Progenitor cell of endocrine pancreas (in vitro differentiated cells): ENCODE measurements around the gene HOXB4. TPM values are rescaled to one million over a fixed set of nuclear protein-coding genes. Genes with fewer than 3 reads are reported as not detected.

Experiments used
- DNase-seq: peaks from one replicate; pipeline ENCODE4 v3.0.0; 2021; ENCODE audit warnings: low spot score; ENCODE audit not compliant: unreplicated experiment
- H3K27ac Mint-ChIP-seq: 2 replicates; pipeline ENCODE4 v1.8.0; 2021; ENCODE audit warnings: mild to moderate bottlenecking, moderate library complexity, mixed read lengths
- H3K27me3 Mint-ChIP-seq: 2 replicates; pipeline ENCODE4 v1.8.0; 2021; ENCODE audit warnings: mixed read lengths
- H3K36me3 Mint-ChIP-seq: 2 replicates; pipeline ENCODE4 v1.8.0; 2022; ENCODE audit warnings: mixed read lengths; ENCODE audit not compliant: insufficient read depth
- H3K4me1 Mint-ChIP-seq: 2 replicates; pipeline ENCODE4 v1.8.0; 2021; ENCODE audit warnings: low read depth, mixed read lengths
- H3K4me3 Mint-ChIP-seq: 2 replicates; pipeline ENCODE4 v1.8.0; 2021; ENCODE audit warnings: low read depth, mild to moderate bottlenecking, moderate library complexity, mixed read lengths
- H3K9me3 Mint-ChIP-seq: 2 replicates; pipeline ENCODE4 v1.8.0; 2021; ENCODE audit warnings: low read depth, mixed read lengths
- CTCF ChIP-seq: fragments of 200-600 bp; sonication (generic); IDR thresholded peaks from one replicate; pipeline ENCODE4 v1.5.0; 2021; ENCODE audit warnings: antibody characterized with exemption, mild to moderate bottlenecking; ENCODE audit not compliant: unreplicated experiment
- total RNA-seq: library from RNA; stranded (reverse); gene quantifications from 2 replicates; pipeline ENCODE4 v1.2.1, GENCODE V29; 2021

HOXB4 gene
- total RNA-seq, 1 donor from 2014 or later = 3.4 TPM

GRCh38 chr17:48589060-48589830 is 11.1 kb upstream of the HOXB4 start:
- Mint-ChIP-seq H3K27ac (peak overlapping the region; percentile 79), H3K4me1 (peaks cover 4% of the 10 kb centered on the region), H3K27me3 (peaks cover 100% of the 10 kb centered on the region), H3K9me3 (no peaks in the 10 kb centered on the region), H3K4me3 (peak overlapping the region; percentile 61), H3K36me3 (peaks cover 1% of the 10 kb centered on the region)
- no peak for TF ChIP-seq CTCF
- no peak for DNase-seq

DNA sequence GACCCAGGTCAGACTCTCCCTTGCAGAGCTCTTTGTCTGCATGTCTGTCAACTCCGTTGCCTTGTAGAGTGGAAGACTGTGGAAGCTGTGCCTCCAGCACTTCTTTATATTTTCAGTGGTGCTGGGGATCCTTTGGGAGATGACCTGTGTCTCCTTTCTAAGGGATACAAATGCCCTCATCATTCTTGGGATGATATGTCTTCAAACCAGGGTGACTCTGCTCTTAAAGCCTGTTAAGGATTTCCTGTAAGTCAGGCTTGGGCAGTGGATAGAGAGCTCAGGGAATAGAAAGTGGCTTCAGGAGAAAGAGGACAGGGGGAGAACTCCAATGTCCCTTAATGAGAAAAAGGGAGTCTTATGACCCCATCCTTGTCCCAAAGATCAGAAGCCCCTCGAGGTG is 10.4 kb upstream of the HOXB4 start:
- Mint-ChIP-seq H3K4me1 (peaks cover 4% of the 10 kb centered on the region), H3K9me3 (no peaks in the 10 kb centered on the region), H3K27me3 (peaks cover 100% of the 10 kb centered on the region), H3K36me3 (peaks cover 1% of the 10 kb centered on the region), H3K27ac (peak overlapping the region; percentile 69), H3K4me3 (peak overlapping the region; percentile 61)
- no peak for DNase-seq
- TF ChIP-seq CTCF = no peak

GRCh38 chr17:48588074-48588415 is 9.9 kb upstream of the HOXB4 start:
- Mint-ChIP-seq H3K4me1 (peaks cover 4% of the 10 kb centered on the region), H3K9me3 (no peaks in the 10 kb centered on the region), H3K27me3 (peaks cover 100% of the 10 kb centered on the region), H3K4me3 (peak overlapping the region; percentile 63), H3K36me3 (peaks cover 1% of the 10 kb centered on the region), H3K27ac (no peak overlapping the region)
- TF ChIP-seq CTCF = no peak
- DNase-seq = no peak

DNA sequence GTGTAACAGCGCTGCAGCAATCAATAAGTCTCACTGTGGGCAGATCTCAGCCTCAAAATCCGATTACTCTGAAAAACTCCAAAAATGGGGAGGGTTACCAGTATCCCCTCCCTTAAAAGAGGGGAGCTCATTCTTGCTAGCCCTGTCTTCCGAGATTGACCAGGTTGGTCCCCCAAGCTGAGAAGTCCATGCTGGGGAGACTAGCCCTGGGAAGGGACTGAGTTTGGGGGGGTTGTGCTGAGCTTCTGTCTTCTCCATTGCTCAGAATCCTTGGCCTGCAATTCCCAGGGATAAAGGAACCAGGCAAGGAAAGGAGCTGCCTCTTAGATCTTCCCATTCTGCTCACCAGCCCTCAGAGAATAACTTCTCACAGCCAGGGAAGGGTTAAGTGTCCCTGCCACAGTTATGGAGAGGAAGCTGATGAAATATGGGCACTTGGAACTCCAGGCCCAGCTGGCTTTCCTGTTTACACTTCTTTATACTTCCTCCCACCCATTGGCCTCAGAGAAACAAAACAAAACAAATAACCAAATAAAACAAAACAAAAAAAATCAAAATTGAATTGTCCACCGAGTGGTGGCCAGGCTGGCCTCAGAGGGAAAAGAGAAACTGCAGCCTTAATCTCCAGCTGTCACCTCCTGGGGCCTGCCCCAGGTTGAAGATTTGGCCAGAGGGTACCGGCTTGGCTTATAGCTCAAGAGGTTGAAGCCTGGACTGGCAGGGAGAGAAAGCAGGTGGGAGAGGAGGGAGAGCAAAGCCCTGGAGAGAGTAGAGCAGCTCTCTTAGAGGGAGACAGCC is 9.3 kb upstream of the HOXB4 start:
- H3K27me3 Mint-ChIP-seq = peaks cover 100% of the 10 kb centered on the region
- H3K4me1 Mint-ChIP-seq = peaks cover 4% of the 10 kb centered on the region
- no peak for DNase-seq
- no peak for TF ChIP-seq CTCF
- no peak overlapping the region for H3K27ac Mint-ChIP-seq
- H3K4me3 Mint-ChIP-seq = peak overlapping the region; percentile 63
- no peaks in the 10 kb centered on the region for H3K9me3 Mint-ChIP-seq
- peaks cover 1% of the 10 kb centered on the region for H3K36me3 Mint-ChIP-seq

GRCh38 chr17:48586355-48587258 is 8.5 kb upstream of the HOXB4 start:
- TF ChIP-seq CTCF = no peak
- H3K4me1 Mint-ChIP-seq = peaks cover 4% of the 10 kb centered on the region
- H3K27me3 Mint-ChIP-seq = peaks cover 100% of the 10 kb centered on the region
- peaks cover 1% of the 10 kb centered on the region for H3K36me3 Mint-ChIP-seq
- DNase-seq = no peak
- H3K27ac Mint-ChIP-seq = no peak overlapping the region
- H3K4me3 Mint-ChIP-seq = peak overlapping the region; percentile 63
- no peaks in the 10 kb centered on the region for H3K9me3 Mint-ChIP-seq
